HG03575 (cell line): ENCODE results near the gene KDM6A.
A peak's percentile ranks its signal among the peaks of the same experiment; 100 is the strongest.
"Not testable (repeated sequence)": the region's sequence is repeated elsewhere in the genome, so short reads cannot be mapped to it uniquely, and the experiment has no call there.

Experiments
- ATAC-seq: cut with Tn5 transposase; IDR thresholded peaks from one replicate; pipeline ENCODE4 v1.9.1; 2021; ENCODE audit not compliant: unreplicated experiment, insufficient number of reproducible peaks, low FRiP score; ENCODE audit errors: extremely low read depth

KDM6A gene

GRCh38 chrX:44913656-44914531 lies 40.9 kb downstream of the KDM6A start:
- no peak for ATAC-seq

- ATAC-seq, result peak; percentile 60
These were observed 41.7 kb downstream of the KDM6A start for GRCh38 chrX:44914532-44915198.

- no peak for ATAC-seq
These were observed 42.4 kb downstream of the KDM6A start for GRCh38 chrX:44915361-44915868.

GRCh38 chrX:44918722-44919121 lies 45.7 kb downstream of the KDM6A start:
- ATAC-seq, result no peak

DNA sequence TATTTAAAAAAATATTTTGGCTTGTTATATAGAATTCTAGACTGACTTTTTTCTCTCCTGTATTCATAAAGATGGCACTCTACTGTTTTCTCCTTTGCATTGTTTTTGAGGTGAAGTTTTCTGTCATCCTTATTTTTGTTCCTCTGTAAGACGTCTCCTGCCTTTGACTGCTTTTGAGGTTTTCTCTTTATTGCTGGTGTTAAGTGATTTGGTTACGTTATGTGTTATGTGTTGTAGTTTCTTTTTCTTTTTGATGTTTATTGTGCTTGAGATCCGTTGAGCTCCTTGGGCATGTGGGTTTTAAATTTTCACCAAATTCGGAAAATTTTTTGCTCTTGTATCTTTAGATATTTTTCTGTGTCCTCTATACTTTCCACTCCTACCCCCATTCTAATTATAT lies 50.0 kb downstream of the KDM6A start:
- no peak for ATAC-seq

DNA sequence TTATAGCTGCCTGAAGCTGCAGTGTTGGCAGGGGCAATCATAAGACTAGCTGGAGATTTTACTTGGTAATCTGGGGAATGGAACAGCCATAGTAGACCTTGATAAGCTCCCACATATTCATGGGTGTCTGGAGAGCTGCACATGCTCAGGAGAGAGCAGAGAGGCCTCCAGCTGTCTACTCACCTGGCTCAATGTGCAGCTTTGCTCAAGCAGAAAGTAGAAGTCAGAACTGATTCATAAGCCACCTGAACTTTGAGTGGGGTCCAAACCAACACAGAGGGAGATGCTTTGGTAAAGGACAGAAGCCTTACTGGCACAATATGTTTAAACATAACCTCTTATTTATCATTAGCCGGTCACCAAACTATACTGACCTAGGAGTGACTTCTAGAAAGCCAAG lies 54.4 kb downstream of the KDM6A start:
- ATAC-seq, result no peak

DNA sequence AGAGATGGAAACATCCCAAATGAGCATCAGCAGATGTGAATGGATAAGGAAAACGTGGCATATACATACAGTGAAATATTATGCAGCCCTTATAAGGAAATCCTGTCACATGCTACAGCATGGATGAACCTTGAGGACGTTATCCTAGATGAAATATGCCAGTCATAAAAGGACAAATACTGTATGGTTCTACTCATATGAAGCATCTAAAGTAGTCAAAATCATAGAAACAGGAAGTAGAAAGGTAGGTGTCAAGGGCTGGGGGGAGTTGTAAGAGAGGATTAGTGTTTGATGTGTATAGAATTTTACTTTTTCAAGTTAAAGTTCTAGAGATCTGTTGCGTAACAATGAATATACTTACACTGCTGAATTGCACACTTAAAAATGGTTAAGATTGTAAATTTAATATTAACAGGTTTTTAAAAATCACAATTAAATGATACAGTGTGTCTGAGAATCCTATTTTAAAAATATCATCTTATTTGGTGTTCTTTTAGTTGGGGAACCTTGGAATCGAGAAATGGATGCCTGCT lies 58.5 kb downstream of the KDM6A start:
- ATAC-seq, result no peak

DNA sequence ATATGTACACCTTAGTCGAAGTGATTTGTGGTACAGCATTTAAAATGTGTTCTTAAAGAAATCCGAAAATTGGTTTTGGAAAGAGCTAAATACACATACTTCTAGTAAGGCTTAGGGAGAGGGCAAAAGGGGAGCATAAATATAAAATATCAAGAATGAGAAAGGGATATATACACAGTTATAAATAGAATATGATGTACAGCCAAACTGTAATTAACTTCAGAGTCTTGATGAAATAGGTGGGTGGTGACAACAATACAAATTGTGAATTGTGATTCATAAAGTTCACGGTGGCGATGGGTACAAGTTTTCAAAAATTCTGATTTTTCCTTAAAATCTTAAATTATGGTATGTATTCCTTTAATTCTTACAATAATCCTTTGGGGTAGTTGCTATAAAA lies 62.2 kb downstream of the KDM6A start:
- ATAC-seq, result no peak

DNA sequence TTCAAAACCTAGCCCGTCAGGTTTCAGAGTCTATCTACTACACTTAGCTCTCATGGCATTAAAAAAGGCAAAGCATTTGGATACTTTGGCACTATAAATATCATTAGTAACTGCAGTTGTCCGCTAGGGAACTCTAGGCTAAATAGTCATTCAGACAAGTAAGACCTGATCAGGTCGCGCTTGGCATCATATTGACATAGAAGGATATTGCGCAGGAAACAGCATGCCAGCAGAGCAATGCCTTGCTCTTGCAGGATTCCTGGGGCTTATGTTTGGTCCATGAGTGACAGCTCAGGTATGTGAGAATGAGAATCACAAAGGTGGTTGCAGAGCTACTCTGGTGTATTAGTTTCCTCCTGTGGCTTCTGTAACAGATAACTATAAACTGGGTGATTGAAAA lies 62.7 kb downstream of the KDM6A start:
- ATAC-seq, result no peak

- ATAC-seq, result no peak
These were observed 64.6 kb downstream of the KDM6A start for GRCh38 chrX:44937606-44938005.

- no peak for ATAC-seq
These were observed 65.1 kb downstream of the KDM6A start for GRCh38 chrX:44938111-44938510.

DNA sequence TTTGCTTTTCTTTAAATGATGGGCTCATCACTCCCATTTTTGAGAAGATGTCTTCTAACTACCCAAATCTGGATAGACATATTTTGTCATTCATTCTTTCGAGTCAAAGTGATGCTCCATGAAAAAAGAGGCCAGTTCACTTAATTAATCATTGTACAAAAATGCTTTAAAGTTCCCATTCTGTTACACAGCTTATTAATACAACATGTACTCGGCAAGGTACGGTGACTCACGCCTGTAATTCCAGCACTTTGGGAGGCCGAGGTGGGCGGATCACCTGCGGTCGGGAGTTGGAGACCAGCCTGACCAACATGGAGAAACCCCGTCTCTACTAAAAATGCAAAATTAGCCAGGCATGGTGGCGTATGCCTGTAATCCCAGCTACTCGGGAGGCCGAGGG lies 67.6 kb downstream of the KDM6A start:
- ATAC-seq, result not testable (repeated sequence)

GRCh38 chrX:44943007-44943406 lies 70.0 kb downstream of the KDM6A start:
- no peak for ATAC-seq

DNA sequence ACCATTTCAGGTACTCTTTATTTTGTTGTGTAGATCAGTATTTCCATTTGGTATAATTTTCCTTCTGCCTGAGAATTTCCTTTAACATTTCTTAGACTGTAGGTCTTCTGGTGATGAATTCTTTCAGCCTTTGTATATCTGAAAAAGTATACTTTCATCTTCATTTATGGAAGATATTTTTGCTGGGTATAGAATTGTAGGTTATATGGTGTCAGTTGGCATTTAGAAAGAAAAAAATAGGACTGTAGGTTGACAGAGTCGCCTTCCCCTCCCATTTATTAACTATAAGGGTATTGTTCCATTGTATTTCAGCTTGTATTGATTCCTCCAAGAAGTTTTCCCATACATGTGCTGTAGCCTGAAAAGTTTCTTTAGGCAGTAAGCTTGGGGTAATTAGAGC lies 71.9 kb downstream of the KDM6A start:
- ATAC-seq, result no peak

- no peak for ATAC-seq
These were observed 72.7 kb downstream of the KDM6A start for GRCh38 chrX:44945736-44946135.

DNA sequence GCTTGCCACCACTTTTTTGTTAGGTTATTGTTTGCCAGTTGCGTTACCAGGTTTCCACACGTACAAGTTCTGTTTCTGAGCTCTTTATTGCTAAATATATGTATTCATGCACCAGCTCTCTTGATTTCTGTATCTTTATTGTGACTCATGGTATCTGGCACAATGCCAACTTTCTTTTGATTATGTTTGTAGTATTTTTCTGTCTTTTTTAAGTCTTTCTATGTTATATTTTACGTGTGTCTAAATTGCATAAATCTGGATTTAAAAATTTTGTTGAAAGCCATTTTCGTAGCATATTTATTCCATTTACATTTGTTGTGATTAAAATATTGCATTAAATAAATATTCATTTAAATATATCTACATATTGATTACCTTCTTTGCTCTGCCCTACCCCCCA lies 73.8 kb downstream of the KDM6A start:
- no peak for ATAC-seq

GRCh38 chrX:44947995-44948394 lies 75.0 kb downstream of the KDM6A start:
- ATAC-seq, result no peak

DNA sequence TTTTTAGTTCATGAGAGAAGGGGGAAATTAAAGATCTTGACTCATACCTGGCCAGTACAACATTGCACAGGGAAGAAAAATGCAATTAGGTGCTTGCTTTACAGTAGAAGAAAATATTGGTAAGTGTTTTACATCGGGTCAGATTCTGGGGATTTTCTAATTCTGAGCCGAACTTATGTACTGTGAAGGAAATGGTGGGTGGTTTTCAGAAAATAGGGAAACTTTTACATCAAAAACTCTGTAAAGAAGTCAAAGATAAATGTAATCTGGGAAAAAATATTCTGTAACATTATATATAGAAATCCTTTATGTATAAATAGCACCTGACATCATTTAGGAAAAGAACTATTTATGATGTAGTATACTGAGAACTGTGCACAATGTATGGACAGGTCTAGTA lies 75.4 kb downstream of the KDM6A start:
- no peak for ATAC-seq

DNA sequence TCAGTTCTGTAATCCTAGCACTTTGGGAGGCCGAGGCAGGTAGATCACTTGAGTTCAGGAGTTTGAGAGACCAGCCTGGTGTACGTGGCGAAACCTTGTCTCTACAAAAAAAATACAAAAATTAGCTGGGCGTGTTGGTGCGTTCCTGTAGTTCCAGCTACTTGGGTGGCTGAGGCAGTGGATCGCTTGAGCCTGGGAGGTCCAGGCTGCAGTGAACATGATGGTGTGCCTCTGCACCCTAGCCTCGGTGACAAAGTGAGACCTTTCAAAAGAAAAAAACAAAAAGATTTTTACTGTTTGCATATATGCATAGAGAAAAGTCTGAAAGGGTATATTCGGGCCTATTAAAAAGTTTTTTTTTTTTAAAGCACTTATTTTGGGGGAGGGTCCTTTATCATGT lies 76.1 kb downstream of the KDM6A start:
- ATAC-seq, result no peak
